ENCODE measurements around the gene DYNC2LI1. TPM values are rescaled to one million over a fixed set of nuclear protein-coding genes. Genes with fewer than 3 reads are reported as not detected.

The DYNC2LI1 gene
- total RNA-seq, 2 experiments from 2014 or later: 13.6 to 17.7 TPM

- H3K27ac ChIP-seq (ENCODE audit: low read depth, low read length, poor library complexity, severe bottlenecking): no peak overlapping the region
- ChIA-PET POLR2A (no interaction called here), CTCF (ENCODE audit: unreplicated experiment) (no interaction called here)
Measured at GRCh38 chr2:43837831-43838559, 64.2 kb downstream of the DYNC2LI1 start.

GRCh38 chr2:43838560-43839267 is 64.9 kb downstream of the DYNC2LI1 start, which contains the start of the genes ABCG5 and ABCG8:
Gene ABCG5 (minus strand): TSS chr2:43838839. CDS start chr2:43838679, 160 bp downstream.
Gene ABCG8 (plus strand): TSS chr2:43838971. CDS start chr2:43839054, 83 bp downstream.
- Histone ChIP-seq H3K9me3 (ENCODE audit: low read length) (no peaks in the 10 kb centered on the region), H3K9me2 (ENCODE audit: insufficient read depth, low read length) (no peaks in the 10 kb centered on the region), H3K4me1 (ENCODE audit: insufficient read depth, low read length, poor library complexity, severe bottlenecking) (no peaks in the 10 kb centered on the region), H3K4me2 (ENCODE audit: low read length) (no peak within 1 kb of the TSS), H3K36me3 (ENCODE audit: insufficient read depth, low read length) (no peaks in the 10 kb centered on the region), H3K27ac (ENCODE audit: low read depth, low read length, poor library complexity, severe bottlenecking) (no peak within 1 kb of the TSS), H2AFZ (ENCODE audit: low read length) (no peak within 1 kb of the TSS), H4K20me1 (ENCODE audit: insufficient read depth, low read length) (no peaks in the 10 kb centered on the region), H3K4me3 (ENCODE audit: low read depth, low read length, poor library complexity, severe bottlenecking) (no peak within 1 kb of the TSS), H3K79me2 (ENCODE audit: insufficient read depth, low read depth, low read length) (no peaks in the 10 kb centered on the region)
- no TSS peak for BruUV-seq (replicated peaks)
- TF ChIP-seq EZH2phosphoT487 (IDR thresholded peaks at IDR 0.05; ENCODE audit: borderline replicate concordance, low read depth, low read length): no peak
- TF ChIP-seq CTCF (conservative IDR thresholded peaks at IDR 0.05; ENCODE audit: low read length): no peak
- ChIA-PET POLR2A (no interaction called here), CTCF (ENCODE audit: unreplicated experiment) (no interaction called here)
- DNase-seq (ENCODE audit: low spot score): no peak
- intact Hi-C loops (cut with micrococcal nuclease; ENCODE audit: unreplicated experiment): no loop called here

More at GRCh38 chr2:43837831-43838559, 64.2 kb downstream of the DYNC2LI1 start:
- DNase-seq (ENCODE audit: low spot score): no peak
- H2AFZ ChIP-seq (ENCODE audit: low read length): no peak overlapping the region
- no peak overlapping the region for H3K4me2 ChIP-seq (ENCODE audit: low read length)
- H4K20me1 ChIP-seq (ENCODE audit: insufficient read depth, low read length): no peaks in the 10 kb centered on the region
- TF ChIP-seq EZH2phosphoT487 (IDR thresholded peaks at IDR 0.05; ENCODE audit: borderline replicate concordance, low read depth, low read length) (no peak), CTCF (conservative IDR thresholded peaks at IDR 0.05; ENCODE audit: low read length) (no peak)
- no peak overlapping the region for H3K4me3 ChIP-seq (ENCODE audit: low read depth, low read length, poor library complexity, severe bottlenecking)
- H3K9me2 ChIP-seq (ENCODE audit: insufficient read depth, low read length): no peaks in the 10 kb centered on the region
- no peaks in the 10 kb centered on the region for H3K9me3 ChIP-seq (ENCODE audit: low read length)
- no peaks in the 10 kb centered on the region for H3K79me2 ChIP-seq (ENCODE audit: insufficient read depth, low read depth, low read length)
- H3K4me1 ChIP-seq (ENCODE audit: insufficient read depth, low read length, poor library complexity, severe bottlenecking): no peaks in the 10 kb centered on the region
- H3K36me3 ChIP-seq (ENCODE audit: insufficient read depth, low read length): no peaks in the 10 kb centered on the region
- intact Hi-C loops (cut with micrococcal nuclease; ENCODE audit: unreplicated experiment): no loop called here
- BruUV-seq (replicated peaks): no TSS peak

All from OCI-LY7 (cell line).